Muscle of back (tissue), 11 donors: ENCODE data around the gene TMEM190. TPM values are rescaled to one million over a fixed set of nuclear protein-coding genes. Genes with fewer than 3 reads are reported as not detected.

ENCODE experiments used
- DNase-seq, 3 donors: peaks; one replicate each; pipeline versions ENCODE4 v3.0.0 to v3.0.0-alpha.2; 2013
- polyA plus RNA-seq, 10 donors: library from polyadenylated mRNA; unstranded; fragments of 120-200 nt; gene quantifications; one replicate each; pipeline ENCODE4 v1.2.1, GENCODE V29; 2013; ENCODE audit not compliant: insufficient read length in 10 of 10

Gene TMEM190
- polyA plus RNA-seq, 10 donors = not detected

DNA sequence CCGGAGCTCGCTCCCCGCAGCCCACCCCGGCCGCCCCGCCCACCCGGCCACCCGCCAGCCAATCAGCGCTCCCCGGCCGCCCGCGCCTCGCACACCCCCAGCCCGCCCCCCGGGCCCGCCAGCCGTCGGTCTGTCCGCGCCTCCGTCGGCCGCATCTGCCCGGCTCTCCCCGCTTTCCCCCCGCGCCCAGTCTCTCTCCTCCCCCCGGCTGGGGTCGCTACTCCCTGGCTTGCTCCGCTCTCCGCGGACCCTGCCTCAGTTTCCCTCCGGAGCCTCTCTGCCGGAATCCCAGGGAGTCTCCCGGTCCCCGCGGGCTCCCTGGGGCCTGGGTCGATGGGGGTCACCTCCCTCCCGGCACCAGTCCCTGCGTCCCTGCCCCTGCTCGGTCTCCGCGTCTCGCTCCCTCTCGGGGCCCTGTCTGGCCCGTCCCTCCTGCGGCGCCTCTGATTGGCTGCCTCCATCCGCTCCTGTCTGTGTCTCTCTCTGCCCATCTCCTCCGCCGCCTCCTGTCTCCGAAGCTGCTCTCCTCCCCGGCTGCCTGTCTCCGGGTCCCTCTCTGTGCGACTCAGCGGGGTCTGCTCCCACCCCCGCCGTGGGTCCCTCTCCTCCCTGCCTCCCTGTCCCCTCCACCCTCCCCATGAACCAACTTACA, 6.8 kb upstream of the TMEM190 start:
- peak in 1 of 3 donors; percentile 66 for DNase-seq

DNA sequence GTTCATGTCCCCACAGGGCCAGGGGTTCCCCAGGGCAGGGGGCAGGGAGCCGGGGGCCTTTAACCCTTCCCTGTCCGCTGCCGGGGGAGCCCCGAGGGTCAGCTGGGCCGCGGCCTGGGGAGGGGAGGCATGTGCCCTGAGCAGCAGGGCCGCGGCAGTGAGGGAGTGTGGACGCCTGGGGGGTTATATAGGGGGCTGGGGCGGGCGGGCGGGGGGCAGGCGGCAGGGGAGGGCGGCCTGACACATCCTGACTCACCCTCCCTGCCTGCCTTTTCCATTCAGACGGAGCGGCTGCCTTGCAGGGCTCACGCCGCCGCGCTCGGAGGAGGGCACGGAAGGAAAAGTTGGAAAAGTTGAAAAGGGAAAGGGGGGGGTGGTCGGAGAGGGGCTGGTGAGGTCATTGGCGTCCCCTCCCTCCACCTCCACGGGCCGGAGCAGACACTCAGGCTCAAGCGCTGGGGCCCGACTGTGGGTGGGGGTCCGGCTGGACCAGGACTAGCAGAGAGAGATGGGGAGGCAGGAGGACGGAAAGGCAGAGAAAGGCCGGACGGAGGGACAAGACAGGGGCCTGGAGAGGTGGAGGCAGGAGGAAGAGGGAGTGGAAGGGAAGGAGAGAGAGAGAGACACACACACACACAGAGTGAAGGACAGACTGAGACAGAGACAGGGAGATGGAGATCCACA, 6.2 kb upstream of the TMEM190 start, which contains the start of gene IL11:
Gene IL11, minus strand, starts transcription at position 159 of the 684 bp plus-strand sequence. Its CDS starts 153 bp downstream, at position 6.
- DNase-seq = no peak

GRCh38 chr19:55372316-55373081, 4.1 kb upstream of the TMEM190 start:
- peak in 1 of 3 donors; percentile 44 for DNase-seq

DNA sequence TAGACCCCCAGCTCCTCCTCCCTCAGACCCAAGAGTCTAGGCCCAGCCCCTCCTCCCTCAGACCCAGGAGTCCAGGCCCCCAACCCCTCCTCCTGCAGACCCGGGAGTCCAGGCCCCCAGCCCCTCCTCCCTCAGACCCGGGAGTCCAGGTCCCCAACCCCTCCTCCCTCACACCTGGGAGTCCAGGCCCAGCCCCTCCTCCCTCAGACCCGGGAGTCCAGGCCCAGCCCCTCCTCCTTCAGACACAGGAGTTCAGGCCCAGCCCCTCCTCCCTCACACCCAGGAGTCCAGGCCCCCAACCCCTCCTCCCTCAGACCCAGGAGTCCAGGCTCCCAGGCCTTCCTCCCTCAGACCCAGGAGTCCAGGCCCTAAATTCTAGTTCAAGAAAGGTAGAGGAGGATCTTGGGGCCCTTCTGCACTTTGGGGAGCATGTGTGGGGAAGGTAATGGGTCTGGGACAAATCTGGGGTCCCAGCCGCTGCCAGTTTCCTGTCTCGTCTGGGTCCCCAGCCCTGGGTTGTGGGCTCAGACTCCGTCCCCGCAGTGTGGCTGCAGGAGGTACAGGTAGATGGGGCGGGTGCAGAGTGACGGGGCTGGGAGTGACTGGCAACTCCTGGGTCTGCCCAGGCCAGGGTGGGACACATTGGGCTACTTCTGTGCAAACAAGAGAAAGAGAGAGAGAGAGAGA, 3.2 kb upstream of the TMEM190 start:
- DNase-seq = no peak

- no peak for DNase-seq
Measured at GRCh38 chr19:55373993-55374757, 2.5 kb upstream of the TMEM190 start.

DNA sequence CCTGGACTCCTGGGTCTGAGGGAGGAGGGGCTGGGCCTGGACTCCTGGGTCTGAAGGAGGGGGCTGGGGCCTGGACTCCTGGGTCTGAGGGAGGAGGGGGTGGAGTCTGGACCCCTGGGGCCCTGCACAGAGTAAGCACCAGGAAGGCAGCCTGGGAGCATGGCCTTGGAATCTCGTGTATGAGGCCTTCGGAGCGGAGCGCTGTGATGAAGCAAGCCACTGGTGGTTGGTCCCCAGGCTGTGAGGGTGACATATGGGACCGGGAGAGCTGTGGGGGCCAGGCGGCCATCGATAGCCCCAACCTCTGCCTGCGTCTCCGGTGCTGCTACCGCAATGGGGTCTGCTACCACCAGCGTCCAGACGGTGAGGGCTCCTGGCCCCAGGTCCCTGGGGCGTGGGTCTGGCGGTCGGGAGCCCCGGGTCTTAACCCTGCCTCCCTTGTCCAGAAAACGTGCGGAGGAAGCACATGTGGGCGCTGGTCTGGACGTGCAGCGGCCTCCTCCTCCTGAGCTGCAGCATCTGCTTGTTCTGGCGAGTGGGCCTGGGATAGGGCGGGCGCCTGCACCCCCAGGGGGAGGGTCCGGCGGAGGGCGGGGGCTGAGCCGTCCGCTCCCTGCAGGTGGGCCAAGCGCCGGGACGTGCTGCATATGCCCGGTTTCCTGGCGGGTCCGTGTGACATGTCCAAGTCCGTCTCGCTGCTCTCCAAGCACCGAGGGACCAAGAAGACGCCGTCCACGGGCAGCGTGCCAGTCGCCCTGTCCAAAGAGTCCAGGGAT, 918 bp downstream of the TMEM190 start:
- DNase-seq = peak in 1 of 3 donors; percentile 75

- DNase-seq = peak; percentile 51 to 81 (median 55)
Measured at GRCh38 chr19:55379174-55379573, 2.5 kb downstream of the TMEM190 start.

- DNase-seq = no peak
Measured at GRCh38 chr19:55382013-55382412, 5.4 kb downstream of the TMEM190 start.

DNA sequence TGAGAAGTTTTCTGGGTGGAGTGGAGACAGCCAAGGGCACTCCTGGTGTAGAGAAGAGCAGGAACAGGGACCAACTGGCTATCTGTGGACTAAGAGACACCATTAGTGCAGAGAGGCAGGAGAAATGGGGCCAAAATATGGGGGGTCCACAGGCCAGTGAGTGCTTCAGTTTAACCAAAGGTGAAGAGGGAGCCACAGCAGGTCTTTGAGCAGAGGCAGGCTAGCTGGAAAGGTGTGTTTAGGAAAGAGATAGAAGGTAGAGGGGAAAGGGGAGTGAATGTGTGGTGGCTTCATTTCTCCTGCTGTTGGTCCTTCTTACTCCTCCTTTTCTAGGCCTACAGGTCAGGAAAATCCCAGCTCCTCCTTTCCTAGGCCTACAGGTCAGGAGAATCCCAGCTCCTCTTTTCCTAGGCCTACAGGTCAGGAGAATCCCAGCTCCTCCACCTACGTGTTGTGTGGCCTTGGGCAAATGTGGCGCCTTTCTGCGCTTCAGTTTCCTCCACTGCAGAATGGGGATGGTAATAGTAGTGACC, 6.0 kb downstream of the TMEM190 start:
- no peak for DNase-seq

- DNase-seq = peak in 2 of 3 donors; percentile 69 to 84
Measured at GRCh38 chr19:55383279-55384130, 6.9 kb downstream of the TMEM190 start.

DNA sequence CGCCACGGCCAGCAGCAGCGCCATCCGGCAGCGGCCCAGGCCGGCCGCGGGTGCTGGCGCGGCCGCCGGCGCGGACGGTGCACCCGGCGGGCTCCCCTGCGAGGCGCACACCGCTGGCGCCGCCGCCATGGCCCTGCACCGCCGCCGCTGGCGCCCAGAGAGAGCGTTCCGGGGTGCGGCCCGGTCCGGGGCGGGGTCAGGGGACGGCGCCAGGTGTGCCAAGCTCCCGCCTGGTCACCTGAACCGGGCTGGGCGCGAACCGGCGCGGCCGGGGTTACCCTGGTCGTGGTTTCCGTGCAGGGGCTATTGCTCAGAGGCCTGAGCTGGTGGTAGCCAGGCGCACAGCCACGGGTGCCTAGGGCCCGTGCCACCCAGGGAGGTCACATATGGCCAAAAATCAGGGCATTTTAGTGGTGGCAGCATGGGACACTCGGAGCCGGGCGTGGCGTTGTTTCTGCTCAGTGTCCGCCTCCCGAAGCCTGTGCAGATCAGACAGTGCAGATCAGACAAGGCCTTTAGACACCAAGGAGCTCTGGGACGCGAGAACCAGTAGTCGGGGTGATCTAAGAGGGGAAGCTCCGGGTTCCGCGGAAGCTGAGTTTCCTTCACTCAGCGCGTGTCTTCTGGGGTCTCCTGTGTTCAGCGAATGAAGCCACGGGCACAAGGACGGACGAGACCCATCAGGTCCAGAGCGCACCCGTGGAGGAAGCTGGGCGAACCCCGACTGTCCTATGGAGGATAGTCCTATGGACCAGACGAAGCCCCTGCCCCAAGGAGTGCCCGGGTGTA, 7.7 kb downstream of the TMEM190 start, which contains the start of gene TMEM238:
Gene TMEM238, minus strand, starts transcription at position 162 of the 789 bp plus-strand sequence. Its CDS starts 33 bp downstream, at position 129.
- peak in 1 of 3 donors; percentile 55 for DNase-seq

DNA sequence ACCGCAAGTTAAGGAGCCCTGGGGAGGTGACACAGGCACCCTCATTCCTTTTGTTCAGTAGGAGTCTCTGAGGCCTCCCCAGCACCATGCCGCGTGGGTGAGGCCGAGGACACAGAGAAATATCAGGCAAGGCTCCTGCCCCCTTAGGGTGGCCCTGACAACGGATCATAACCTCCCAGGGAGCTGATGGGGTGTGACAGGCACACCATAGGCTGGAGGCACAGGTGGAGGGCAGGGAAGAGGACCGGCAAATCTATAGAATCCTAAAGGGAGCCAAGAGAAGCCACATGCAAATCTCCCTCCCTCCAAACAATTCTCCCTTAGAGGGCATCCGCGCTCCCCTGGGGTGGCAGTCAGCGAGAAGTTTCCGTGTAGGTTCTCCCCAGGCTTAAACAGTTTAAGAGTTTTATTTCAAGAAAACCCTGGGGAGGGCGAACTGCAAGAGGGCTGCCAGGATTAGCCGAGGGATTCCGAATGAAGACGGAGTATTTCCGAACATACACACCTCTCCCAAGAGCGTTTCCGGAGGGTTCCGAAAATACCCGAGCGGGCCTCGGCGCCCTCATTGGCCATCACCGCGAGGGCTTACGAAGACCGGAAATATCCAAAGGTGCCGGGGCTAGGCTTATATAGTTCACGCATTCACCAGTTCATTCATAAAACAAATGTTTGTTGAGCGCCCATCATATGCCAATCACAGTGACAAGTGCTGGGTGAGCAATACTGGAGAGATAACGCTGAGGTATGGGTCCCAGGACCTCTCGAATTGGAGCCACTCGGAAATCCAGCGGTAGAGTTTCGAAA, 8.5 kb downstream of the TMEM190 start:
- DNase-seq = peak; percentile 97 to 99 (median 97)

DNA sequence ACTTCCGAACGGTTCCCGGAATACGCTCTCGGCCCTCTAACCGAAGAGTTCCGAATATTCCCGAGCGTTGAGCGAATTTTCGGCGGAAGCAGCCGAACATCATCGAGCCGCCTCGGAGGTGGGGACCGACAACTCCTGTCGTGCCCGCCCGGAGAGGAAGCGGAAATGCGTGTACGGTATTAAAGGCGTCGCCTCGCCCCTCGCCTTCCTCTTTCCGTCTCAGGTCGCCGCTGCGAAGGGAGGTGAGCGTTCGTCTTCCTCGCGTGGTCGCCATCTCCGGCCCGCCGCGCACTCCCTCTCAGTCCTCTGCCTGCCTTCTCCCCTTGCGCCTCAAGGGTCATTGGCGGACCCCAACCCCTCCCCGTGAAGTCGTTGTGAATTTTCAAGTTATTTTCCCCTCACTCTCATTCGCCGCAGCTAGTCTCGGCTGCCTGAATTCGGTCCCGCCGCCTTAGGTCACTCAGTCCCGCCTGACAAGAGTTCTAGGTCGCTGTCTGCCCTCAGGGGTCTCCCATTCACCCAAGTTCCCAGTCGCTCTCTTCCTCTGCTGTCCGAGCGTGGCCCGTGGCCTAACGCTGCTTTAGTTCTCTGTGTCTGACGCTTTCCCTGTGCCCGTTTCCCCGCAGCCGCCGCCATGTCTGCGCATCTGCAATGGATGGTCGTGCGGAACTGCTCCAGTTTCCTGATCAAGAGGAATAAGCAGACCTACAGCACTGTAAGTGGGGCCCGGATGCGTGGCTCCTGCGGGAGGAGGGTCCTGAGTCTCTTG, 9.3 kb downstream of the TMEM190 start, which contains the start of gene RPL28:
Gene RPL28, plus strand, starts transcription at position 209 of the 769 bp plus-strand sequence. Its CDS starts 426 bp downstream, at position 635.
- peak; percentile 99 for DNase-seq

DNA sequence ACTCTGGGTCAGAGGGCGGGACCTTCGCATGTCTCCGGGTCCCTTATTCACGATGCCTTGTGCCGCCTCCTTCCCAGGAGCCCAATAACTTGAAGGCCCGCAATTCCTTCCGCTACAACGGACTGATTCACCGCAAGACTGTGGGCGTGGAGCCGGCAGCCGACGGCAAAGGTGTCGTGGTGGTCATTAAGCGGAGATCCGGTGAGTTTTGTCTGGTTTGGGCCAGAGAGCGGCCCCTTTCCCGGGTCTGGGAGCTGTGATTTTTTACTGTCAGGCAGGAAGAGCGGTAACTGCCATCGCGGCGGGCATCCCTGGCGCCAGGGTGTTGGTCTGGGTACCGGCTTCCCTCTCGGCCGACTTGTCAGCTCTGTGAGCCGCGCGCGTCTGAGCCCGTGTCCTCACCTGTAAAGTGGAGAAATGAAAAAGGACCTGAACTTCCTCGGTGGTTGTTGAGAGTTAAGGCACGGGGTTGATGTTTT, 9.9 kb downstream of the TMEM190 start:
- DNase-seq = no peak

GRCh38 chr19:55387736-55388497, 11.3 kb downstream of the TMEM190 start:
- DNase-seq = no peak
